HG02970 (cell line): ENCODE data around the gene RASGRP3.
"Not testable (repeated sequence)": the region's sequence is repeated elsewhere in the genome, so short reads cannot be mapped to it uniquely, and the experiment has no call there.

ENCODE experiments used
- ATAC-seq: cut with Tn5 transposase; IDR thresholded peaks from one replicate; pipeline ENCODE4 v1.9.1; 2021; ENCODE audit warnings: mild to moderate bottlenecking, moderate library complexity, moderate number of reproducible peaks; ENCODE audit not compliant: unreplicated experiment, low FRiP score

The RASGRP3 gene

DNA sequence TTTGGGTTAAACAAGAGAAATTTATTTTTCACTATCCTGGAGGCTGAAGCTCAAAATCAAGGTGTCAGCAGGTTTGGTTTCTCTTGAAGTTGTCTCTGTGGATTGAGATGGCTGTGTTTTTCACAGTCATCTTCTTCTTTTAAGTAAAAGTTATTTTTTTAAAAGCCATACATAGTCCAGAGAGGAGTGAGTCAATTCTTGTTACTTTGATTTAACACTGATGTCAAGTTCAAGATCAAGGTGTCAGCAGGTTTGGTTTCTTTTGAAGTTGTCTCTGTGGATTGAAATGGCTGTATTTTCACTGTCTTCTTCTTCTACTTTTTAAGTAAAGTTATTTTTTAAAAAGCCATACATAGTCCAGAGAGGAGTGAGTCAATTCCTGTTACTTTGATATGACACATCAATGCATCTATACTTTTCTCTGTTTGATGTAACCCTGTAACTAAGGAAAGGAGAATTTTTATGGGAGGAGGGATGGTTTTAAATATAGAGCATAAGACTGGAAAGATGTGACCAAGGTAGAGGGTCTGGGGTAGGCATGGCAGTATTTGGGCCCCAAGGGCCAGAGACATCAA, 22.5 kb upstream of the RASGRP3 start:
- no peak for ATAC-seq

DNA sequence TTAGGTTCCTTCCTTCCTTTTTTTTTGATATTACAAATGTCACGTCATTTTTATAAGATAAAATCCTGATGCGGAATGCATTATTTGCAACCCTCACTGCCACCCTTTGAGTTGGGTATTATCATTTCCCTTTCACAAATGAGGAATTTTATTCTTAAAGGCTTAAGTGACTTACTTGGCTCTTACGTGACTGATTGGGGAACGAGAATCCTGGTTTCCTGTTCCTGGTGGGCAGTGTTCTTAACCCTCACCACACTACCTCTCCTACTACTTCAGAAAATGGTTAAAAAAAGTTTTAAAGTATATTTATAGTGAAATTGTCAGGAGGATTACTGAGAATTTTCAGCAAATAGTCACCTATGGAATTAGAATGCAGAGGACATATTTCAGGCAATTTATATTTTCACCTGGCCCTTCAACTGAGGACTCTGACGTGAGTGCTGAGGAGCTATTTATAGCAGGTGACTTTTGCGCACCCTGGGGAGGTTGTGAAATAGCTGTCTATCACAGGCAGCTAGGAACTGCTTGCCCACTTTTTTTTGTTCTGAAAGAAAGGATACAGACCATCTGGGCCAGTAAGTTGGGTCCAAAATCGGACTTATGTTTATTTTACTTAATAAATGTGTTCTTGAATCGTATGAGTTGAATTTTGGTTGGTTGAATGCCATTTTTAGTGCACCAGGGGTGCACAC, 18.7 kb upstream of the RASGRP3 start:
- no peak for ATAC-seq

DNA sequence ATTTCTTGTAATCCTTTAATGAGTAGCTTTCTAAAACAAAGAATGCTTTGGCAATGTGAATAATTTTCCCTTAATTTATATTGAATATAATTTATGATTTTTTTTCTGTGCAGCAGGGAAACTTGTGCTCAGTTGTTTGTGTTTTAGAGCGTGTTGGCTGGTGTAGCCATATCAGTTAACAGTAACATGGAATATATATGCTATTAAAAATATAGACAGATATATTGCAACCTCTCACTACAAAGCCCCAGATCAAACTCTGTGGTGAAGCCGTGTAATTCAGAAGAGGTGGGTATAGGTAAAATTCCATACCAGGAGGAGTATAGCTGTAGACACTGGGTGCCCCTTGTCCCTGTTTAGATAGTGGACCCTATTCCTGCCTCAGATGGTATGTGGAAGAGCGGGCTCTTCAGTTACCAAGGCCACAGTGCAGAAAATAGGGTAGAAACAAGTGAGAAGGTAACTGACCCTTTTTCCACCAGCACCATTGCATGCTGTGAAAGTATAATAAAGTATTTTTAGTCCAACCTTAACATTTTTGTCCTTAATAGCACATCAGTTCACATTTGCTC, 18.1 kb upstream of the RASGRP3 start:
- ATAC-seq = no peak

DNA sequence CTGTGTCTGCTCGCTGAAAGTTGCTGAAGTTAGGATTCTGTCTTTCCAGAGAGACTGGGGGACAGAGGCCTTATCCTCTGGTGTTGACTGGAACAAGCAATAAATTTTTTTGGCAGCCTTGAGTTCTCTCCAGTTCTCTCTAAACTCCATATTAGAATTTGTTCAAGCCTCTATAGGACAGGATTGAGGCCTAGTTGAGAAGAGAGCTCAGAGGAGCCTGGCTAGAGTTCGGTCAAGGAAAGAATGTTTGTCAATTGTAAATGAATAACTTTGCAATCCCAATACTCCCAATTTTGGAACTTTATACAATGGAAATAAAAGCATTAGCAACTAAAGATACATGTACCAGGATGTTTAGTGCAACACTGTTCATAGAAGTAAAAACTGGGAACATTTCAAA, 16.7 kb upstream of the RASGRP3 start:
- no peak for ATAC-seq

DNA sequence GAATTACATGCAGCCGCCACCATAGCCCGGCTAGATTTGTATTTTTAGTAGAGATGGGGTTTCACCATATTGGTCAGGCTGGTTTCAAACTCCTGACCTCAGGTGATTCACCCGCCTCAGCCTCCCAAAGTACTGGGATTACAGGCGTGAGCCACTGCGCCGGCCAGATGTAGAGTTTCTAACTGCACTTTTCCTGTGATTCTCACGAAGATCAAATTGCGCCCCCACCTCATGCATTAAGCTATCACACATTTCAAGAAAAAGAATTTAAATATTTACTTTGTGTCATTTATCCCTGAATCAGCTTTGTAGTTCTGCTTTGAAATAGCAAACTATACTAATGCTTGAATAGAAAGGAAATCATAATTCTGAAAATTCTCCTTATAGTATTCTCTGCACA, 13.9 kb upstream of the RASGRP3 start:
- not testable (repeated sequence) for ATAC-seq

DNA sequence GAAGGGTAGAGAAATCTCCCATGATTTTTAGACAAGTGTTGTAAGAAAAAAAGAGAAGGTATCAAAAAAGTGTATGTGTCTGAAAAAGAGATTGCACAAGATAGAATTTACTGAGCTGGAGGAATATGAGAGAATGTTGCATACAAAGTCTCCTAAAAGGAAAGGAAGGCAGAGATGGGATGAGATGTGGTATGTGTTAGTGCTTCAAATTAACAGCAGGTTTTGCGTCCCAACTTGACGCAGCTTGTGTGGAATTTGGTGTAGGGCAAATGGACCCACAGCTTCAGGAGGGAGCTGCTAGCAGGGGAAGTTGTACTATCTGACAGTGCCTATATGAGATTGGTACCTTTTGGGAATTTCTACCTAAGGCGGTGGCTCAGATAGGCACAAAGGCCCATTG, 9.0 kb upstream of the RASGRP3 start:
- no peak for ATAC-seq

DNA sequence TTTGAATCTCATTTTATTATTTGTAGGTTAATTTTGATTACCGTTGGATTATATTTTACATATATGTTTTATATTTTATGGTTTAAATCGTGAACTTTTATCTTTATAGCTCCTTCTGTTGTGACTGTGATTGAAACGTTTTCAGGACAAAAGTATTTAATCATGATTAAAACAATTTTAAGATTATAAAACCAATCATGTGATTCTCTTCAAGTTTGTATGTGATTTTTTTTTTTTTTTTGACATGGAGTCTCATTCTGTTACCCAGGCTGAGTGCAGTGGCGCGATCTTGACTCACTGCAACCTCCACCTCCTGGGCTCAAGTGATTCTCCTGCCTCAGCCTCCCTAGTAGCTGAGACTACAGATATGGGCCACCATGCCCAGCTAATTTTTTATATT, 7.2 kb upstream of the RASGRP3 start:
- ATAC-seq = no peak

DNA sequence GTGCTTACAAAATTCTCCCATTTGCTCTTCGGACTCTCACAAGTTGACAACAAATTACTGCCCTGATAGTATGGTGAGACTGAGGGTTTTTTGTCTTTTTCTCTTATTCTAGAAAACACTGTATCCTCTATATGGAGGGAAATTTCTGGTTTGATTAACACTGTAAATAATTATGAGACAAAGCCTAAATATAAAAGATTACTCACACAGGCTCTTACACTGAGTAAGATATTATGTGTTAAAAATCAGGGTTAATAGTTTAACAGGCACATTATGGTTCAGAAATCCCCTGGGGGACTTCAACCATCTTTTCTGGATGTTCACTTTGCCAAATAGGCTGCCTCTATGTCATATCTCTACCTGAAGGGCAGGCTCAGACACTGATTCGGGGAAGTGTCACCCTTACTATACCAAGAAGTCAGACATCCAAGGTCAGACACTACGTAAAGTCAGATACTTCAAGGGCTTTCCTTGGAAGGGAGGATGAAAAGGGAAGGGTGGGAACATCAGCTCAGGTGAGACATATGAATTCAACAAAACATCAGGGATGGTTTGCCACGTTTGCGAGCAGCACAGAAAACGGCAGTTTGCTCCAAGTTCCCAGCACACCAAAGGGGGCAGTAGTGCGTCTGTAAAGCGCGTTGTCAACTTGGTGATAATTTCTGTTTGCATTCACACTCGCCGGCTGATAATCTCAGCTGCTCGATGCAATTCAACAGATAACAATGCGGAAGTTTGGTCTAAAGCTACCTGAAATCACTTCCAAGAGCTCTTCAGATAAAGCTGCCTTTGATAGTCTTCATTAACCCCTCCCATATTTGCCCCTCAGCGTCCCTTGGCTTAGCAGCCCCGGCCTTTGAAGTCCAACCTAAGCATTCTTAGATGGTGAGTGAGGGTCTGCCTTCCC, 972 bp upstream of the RASGRP3 start:
- ATAC-seq = peak; percentile 43

DNA sequence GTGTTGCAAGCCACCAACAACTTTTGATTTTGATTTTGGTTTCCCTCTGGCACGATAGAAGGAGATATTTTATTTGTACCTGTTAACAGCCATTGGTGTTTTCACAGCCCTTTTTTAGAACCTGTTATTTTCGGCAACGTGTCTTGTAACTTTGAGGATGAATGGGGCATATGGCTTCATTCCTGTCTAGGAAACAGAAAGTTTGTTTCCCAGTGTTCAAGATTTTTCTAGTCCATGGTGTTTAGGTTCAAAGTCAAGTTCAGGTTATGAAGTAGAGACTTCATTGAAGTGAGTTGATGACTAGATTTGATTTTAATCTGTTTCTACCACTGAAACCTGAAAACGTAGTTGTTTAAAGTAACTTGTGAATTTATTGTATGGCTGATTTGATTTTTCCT, 343 bp downstream of the RASGRP3 start:
- no peak for ATAC-seq

DNA sequence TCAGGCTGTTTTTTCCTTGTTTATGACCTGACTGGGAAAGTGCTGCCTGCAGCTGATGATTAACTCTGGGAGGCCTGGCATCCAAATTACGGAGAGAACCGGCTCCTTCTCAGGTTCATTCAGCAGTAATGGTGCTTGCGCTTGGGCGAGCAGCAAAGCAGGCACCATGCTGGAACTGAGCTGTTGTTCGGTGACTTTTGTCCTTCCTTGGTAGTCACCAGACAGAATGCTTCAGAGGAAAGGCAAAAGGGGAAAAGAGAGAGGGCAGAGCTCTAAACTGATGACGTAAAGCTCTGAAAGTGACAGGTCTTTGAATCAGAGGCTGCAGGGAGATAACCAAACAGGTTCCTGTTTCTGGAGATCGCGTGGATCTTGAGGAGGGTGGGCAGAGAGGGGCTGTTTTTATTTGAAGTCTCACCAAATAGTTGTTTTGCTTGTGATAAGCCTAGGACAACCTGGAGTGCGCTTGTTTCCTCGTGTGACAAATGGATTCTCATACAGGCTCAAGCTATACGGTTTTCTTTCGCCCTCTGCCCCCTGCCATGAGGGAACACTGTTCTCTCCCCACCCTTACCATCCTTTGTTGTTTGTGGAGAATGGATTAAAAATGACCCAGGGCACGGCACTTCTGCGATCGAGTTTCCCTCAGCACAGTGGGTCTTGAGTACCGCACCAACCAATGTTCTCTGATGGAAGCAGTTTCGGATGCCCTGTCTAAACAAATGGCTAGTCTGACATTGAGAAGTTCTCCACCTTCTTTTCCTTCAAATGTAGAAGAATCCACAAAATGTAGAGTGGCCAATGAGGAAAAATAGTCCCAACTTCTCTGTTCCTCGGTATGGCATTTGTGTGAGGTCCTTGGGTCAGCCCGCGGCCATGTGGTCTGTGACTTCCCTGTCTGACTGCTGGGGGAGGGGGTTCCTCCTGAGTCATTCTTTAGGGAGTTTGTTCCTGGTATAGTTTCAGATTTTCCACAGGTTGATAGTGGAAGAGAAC, 1.3 kb downstream of the RASGRP3 start:
- ATAC-seq = no peak

DNA sequence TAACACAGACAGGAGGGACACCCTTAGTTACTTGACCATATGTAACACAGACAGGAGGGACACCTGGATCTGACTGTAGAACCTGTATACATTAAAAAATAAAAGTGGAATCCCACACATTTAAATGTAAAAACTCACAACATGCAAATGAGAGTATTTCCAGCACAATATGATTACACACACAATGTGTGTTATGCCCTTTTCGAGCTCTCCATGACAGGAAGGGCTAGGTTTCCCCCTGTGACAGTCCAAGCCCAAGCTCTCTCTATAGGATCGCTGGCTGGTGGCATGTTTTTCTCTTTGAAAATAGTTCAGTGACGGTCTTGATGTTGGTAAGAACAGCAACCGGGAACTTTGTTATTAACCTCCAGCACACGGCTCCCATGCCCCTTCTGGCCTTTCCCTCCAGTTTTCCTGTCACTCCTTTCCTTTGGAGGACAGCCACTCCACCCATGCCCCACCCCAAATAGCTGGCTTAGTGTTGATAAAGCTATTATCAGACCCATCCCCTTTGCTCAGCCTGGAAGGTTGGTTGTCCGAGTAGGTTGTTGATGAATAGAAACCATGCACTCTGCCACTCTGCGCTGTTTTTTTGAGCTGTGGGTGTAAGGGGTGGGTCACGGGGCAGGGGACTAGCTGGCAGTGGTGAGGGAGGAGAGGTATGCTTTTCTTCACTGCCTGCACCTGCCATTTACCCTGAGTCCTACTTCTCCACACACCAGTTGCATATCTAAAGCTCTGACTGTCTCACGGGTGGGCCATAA, 2.7 kb downstream of the RASGRP3 start:
- ATAC-seq = no peak

DNA sequence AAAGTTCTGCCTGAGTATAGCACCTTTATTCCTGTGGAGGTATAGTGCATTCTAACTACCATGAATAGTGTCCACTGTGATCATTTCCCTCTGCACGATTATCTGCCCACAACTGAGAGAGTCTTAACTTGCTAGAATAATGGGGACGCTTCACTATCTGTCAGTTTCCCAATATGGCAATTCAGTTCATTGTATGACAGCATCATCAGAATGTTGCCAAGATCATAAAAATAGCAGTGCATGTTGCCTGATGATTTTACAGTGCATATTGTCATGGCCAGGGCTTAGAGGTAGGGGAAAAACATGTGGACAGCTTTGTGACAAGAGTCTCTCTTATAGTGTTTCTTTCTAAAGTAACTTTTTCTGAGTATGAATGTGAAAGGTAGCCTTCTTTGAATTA, 6.1 kb downstream of the RASGRP3 start:
- no peak for ATAC-seq

DNA sequence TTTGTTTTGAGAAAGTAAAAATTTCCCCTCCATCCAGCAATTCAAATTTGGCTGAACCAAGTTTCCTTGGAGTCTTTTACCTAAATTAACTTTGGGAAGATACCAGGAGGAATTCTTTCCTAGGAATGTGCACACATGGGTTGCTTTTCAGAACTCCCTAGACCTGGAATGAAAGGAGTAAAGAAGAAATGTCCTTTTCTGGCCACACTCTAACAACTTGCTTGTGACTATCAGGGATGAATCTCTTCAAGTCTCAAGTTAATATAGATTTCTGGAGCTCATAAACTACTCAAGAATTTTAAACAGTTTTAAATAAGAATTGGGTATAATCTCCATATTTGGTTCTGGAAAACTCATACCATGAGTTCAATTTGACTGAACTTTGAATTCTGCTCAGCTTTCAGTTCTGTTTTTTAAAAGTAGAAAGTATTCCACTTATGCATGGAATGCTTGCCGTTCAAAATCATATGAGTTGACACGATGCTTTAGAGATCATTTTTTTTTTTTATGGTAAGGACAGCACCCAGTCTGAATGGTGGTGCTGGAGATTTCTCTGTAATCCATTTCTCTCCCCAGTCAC, 7.7 kb downstream of the RASGRP3 start:
- no peak for ATAC-seq

DNA sequence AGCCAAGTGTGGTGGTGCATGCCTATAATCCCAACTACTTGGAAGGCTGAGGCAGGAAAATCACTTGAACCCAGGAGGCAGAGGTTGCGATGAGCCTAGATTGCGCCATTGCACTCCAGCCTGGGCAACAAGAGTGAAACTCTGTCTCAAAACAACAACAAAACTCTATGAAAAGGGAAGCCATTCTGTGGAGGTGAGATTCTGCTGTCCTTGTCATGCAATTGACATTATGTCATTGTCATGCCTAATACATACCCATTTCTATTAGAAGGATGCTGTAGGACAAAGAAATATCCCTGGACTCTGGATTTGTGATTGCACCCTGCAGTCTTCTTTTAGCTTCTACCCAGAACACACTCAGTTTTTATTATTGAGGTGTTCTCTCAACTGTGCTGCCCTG, 8.6 kb downstream of the RASGRP3 start:
- ATAC-seq = no peak

DNA sequence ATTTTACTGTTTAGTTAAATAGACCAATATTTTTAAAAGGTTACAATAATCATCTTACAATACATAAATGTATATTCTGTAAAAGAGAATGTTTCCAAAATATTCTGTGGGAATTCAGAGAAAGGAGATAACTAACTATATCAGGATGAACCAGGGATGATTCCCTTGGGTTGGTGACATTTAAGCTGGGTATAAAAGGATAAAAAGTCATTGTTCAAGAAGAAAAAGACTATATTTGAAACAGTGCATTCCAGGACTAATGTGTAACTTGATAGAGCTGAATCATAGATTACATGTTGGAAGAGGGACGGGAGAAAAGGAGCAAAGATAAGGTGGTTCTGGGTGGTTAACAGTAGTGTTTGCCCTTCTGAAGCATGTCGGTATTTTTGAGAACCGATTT, 10.1 kb downstream of the RASGRP3 start:
- no peak for ATAC-seq

DNA sequence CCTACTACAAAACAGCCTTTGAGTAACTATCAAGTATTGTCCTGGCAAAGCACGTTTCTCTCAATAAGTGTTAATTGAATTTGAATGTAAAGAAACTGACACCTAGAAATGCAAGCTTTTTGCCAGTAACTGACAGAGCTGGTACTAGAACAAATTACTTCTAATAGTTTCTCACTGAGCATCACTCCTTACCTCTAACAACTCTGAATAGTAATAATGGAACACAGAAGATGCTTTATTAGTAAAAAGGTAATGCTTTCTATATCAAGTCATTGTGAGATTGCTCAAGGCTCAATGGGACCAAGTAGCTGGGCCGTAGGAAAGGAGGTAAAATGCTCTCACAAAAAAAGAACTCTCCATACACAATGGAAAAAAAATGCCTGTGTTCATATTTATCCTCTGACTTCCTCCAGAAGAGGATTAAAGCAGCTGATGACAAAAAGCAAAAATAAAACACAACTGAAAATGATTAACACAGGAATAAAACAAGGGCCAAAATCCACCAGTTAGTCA, 11.8 kb downstream of the RASGRP3 start:
- peak; percentile 36 for ATAC-seq

DNA sequence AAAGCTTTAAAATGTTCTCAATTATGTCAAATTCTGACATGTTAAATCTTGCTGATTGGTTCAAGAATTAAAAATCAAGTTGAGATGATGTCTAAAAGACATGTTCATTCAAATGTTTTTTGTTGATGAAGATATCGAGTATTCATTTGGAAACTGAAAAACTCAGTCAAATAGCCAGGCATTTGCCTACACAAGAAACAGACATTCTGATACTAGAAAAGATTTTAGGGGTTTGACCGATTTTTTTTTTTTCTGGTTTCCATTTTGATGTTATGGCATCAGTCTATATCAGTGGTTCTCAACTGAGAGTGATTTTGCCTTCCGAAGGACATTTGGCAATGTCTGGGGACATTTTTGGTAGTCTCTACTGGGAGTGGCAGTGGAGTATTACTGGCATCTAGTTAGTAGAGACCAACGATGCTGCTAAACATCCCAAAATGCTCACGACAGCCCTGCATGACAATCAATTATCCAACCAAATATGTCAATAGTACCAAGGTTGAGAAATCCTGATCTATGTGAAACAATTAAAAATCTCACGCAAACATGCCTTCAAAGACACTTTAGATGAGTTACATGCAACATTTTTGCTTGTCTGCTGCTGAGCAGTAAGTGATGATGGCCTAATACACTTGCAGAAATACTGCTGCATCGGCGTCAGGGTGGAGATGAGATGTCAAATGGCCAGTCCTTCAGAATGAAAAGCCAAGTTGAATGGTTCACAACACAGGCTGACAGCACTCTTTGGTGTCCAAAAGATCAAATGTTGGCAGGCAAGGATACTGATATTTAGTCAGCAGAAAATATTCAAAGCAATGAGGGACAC, 12.5 kb downstream of the RASGRP3 start:
- peak; percentile 49 for ATAC-seq
